H7 (cell line): ENCODE data around the gene PUDP. TPM values are rescaled to one million over a fixed set of nuclear protein-coding genes. Genes with fewer than 3 reads are reported as not detected.

ENCODE experiments used
- DNase-seq: peaks from one replicate; pipeline ENCODE4 v3.0.0; 2012
- H3K27me3 ChIP-seq: 2 replicates; pipeline ENCODE4 v1.6.0; 2011; ENCODE audit warnings: mild to moderate bottlenecking, low read length; ENCODE audit not compliant: control insufficient read depth, insufficient read depth
- H3K36me3 ChIP-seq: replicated peaks from 2 replicates; pipeline ENCODE4 v1.5.1; 2011; ENCODE audit warnings: low read length; ENCODE audit not compliant: control insufficient read depth, insufficient read depth
- H3K4me3 ChIP-seq: 2 replicates; pipeline ENCODE4 v1.5.1; 2011; ENCODE audit warnings: low read depth, mild to moderate bottlenecking, control low read depth, low read length, moderate library complexity; ENCODE audit not compliant: insufficient read depth
- total RNA-seq: library from RNA; depleted of rRNA; stranded (reverse); fragments of >200 nt; shearing (Covaris generic); gene quantifications from 2 replicates; pipeline ENCODE4 v1.2.3, GENCODE V29; 2014

The PUDP gene
- total RNA-seq, 1 experiment from 2014 or later = 30.5 TPM

- Histone ChIP-seq H3K27me3 (no peaks in the 10 kb centered on the region), H3K4me3 (no peak overlapping the region), H3K36me3 (no peaks in the 10 kb centered on the region)
- no peak for DNase-seq
Measured at GRCh38 chrX:7082556-7082955, 65.4 kb downstream of the PUDP start.

- DNase-seq = no peak
- Histone ChIP-seq H3K36me3 (no peaks in the 10 kb centered on the region; the same call in 1 of the 2 replicates), H3K4me3 (no peak overlapping the region), H3K27me3 (no peaks in the 10 kb centered on the region)
Measured at GRCh38 chrX:7077241-7078230, 70.4 kb downstream of the PUDP start.

- DNase-seq = no peak
- no peak overlapping the region for H3K4me3 ChIP-seq
- no peaks in the 10 kb centered on the region; the same call in 1 of the 2 replicates for H3K36me3 ChIP-seq
- H3K27me3 ChIP-seq = no peaks in the 10 kb centered on the region
Measured at GRCh38 chrX:7076245-7076661, 71.7 kb downstream of the PUDP start.

GRCh38 chrX:7074908-7075204 lies 73.1 kb downstream of the PUDP start:
- DNase-seq = no peak
- H3K27me3 ChIP-seq = no peaks in the 10 kb centered on the region
- H3K36me3 ChIP-seq = no peaks in the 10 kb centered on the region; the same call in 1 of the 2 replicates
- no peak overlapping the region for H3K4me3 ChIP-seq

- no peak overlapping the region for H3K4me3 ChIP-seq
- no peaks in the 10 kb centered on the region for H3K27me3 ChIP-seq
- DNase-seq = no peak
- no peaks in the 10 kb centered on the region; the same call in 1 of the 2 replicates for H3K36me3 ChIP-seq
Measured at GRCh38 chrX:7074148-7074907, 73.6 kb downstream of the PUDP start.

GRCh38 chrX:7073336-7073735 lies 74.6 kb downstream of the PUDP start:
- no peaks in the 10 kb centered on the region for H3K27me3 ChIP-seq
- no peak for DNase-seq
- H3K4me3 ChIP-seq = no peak overlapping the region
- no peaks in the 10 kb centered on the region; the same call in none of the 2 replicates for H3K36me3 ChIP-seq

GRCh38 chrX:7072856-7073255 lies 75.1 kb downstream of the PUDP start:
- H3K36me3 ChIP-seq = no peaks in the 10 kb centered on the region; the same call in none of the 2 replicates
- no peaks in the 10 kb centered on the region for H3K27me3 ChIP-seq
- DNase-seq = no peak
- H3K4me3 ChIP-seq = no peak overlapping the region

GRCh38 chrX:7071390-7071789 lies 76.6 kb downstream of the PUDP start:
- no peak for DNase-seq
- Histone ChIP-seq H3K27me3 (no peaks in the 10 kb centered on the region), H3K4me3 (no peak overlapping the region)

GRCh38 chrX:7069556-7069955 lies 78.4 kb downstream of the PUDP start:
- Histone ChIP-seq H3K36me3 (no peaks in the 10 kb centered on the region; the same call in 1 of the 2 replicates), H3K4me3 (no peak overlapping the region), H3K27me3 (no peaks in the 10 kb centered on the region)
- DNase-seq = no peak

More at GRCh38 chrX:7071390-7071789, 76.6 kb downstream of the PUDP start:
- no peaks in the 10 kb centered on the region; the same call in 1 of the 2 replicates for H3K36me3 ChIP-seq

- no peak overlapping the region for H3K4me3 ChIP-seq
- peak; percentile 62 for DNase-seq
- H3K36me3 ChIP-seq = no peaks in the 10 kb centered on the region; the same call in 1 of the 2 replicates
- no peaks in the 10 kb centered on the region for H3K27me3 ChIP-seq
Measured at GRCh38 chrX:7068939-7069367, 79.0 kb downstream of the PUDP start.

GRCh38 chrX:7067256-7067655 lies 80.7 kb downstream of the PUDP start:
- Histone ChIP-seq H3K27me3 (no peaks in the 10 kb centered on the region), H3K36me3 (no peaks in the 10 kb centered on the region; the same call in 1 of the 2 replicates), H3K4me3 (no peak overlapping the region)
- DNase-seq = no peak

- no peak for DNase-seq
- H3K27me3 ChIP-seq = no peaks in the 10 kb centered on the region
- H3K4me3 ChIP-seq = no peak overlapping the region
- H3K36me3 ChIP-seq = no peaks in the 10 kb centered on the region; the same call in 1 of the 2 replicates
Measured at GRCh38 chrX:7065473-7065872, 82.5 kb downstream of the PUDP start.

- DNase-seq = no peak
Measured at GRCh38 chrX:7062903-7063302, 85.0 kb downstream of the PUDP start.

GRCh38 chrX:7062276-7062675 lies 85.7 kb downstream of the PUDP start:
- H3K4me3 ChIP-seq = no peak overlapping the region
- H3K36me3 ChIP-seq = no peaks in the 10 kb centered on the region; the same call in 1 of the 2 replicates
- DNase-seq = no peak
- no peaks in the 10 kb centered on the region for H3K27me3 ChIP-seq

More at GRCh38 chrX:7062903-7063302, 85.0 kb downstream of the PUDP start:
- no peaks in the 10 kb centered on the region for H3K27me3 ChIP-seq
- no peak overlapping the region for H3K4me3 ChIP-seq
- no peaks in the 10 kb centered on the region; the same call in 1 of the 2 replicates for H3K36me3 ChIP-seq
